Ectodermal cell (in vitro differentiated cells): ENCODE data around the gene HYPK.

Experiments used
- H3K27ac ChIP-seq: 2 replicates; pipeline ENCODE4 v1.7.0; 2013; ENCODE audit warnings: mild to moderate bottlenecking, low read depth, low read length; ENCODE audit not compliant: insufficient read depth, poor library complexity, severe bottlenecking
- H3K27me3 ChIP-seq: 2 replicates; pipeline ENCODE4 v1.7.0; 2013; ENCODE audit warnings: mild to moderate bottlenecking, low read length; ENCODE audit not compliant: insufficient read depth, control insufficient read depth, poor library complexity, severe bottlenecking
- H3K36me3 ChIP-seq: one replicate; pipeline ENCODE4 v1.7.0; 2013; ENCODE audit warnings: low read length; ENCODE audit not compliant: control insufficient read depth, insufficient read depth
- H3K4me1 ChIP-seq: one replicate; pipeline ENCODE4 v1.7.0; 2013; ENCODE audit warnings: low read length; ENCODE audit not compliant: control insufficient read depth, insufficient read depth
- H3K4me3 ChIP-seq: 2 replicates; pipeline ENCODE4 v1.7.0; 2013; ENCODE audit warnings: low read depth, low read length, control low read depth; ENCODE audit not compliant: insufficient read depth
- H3K9me3 ChIP-seq: 2 replicates; pipeline ENCODE4 v1.7.0; 2013; ENCODE audit warnings: mild to moderate bottlenecking, low read length, moderate library complexity; ENCODE audit not compliant: control insufficient read depth
- WGBS, 2 experiments: methylation state at CpG; one replicate each; pipeline ENCODE4 v1.1.7; 2013; ENCODE audit warnings: missing lambda C conversion rate in 2 of 2; 5-methylcytosine and 5-hydroxymethylcytosine counted together

The HYPK gene

GRCh38 chr15:43776101-43776717 is 24.2 kb upstream of the HYPK start:
- H3K4me1 ChIP-seq, result no peaks in the 10 kb centered on the region
- H3K27me3 ChIP-seq, result peaks cover 20% of the 10 kb centered on the region
- peak overlapping the region; percentile 51 for H3K4me3 ChIP-seq
- H3K9me3 ChIP-seq, result no peaks in the 10 kb centered on the region
- 3 to 4% methylated on average over 35 of the region's 35 CpGs for WGBS, 2 experiments
- H3K36me3 ChIP-seq, result peaks cover 11% of the 10 kb centered on the region
- no peak overlapping the region for H3K27ac ChIP-seq

GRCh38 chr15:43776718-43777266 is 23.6 kb upstream of the HYPK start, which contains the start of gene ELL3:
ELL3 (minus strand) TSS chr15:43776966; CDS start chr15:43776901, 65 bp downstream.
- H3K4me3 ChIP-seq, result peak within 1 kb of the TSS; percentile 51
- 0% methylated on average over 41 of the region's 41 CpGs for whole genome bisulfite sequencing, 2 experiments
- no peaks in the 10 kb centered on the region for H3K9me3 ChIP-seq
- H3K4me1 ChIP-seq, result no peaks in the 10 kb centered on the region
- peaks cover 7% of the 10 kb centered on the region for H3K36me3 ChIP-seq
- H3K27ac ChIP-seq, result no peak within 1 kb of the TSS
- peaks cover 20% of the 10 kb centered on the region for H3K27me3 ChIP-seq

GRCh38 chr15:43777267-43777914 is 23.0 kb upstream of the HYPK start:
- Histone ChIP-seq H3K36me3 (peaks cover 5% of the 10 kb centered on the region), H3K4me1 (no peaks in the 10 kb centered on the region), H3K4me3 (peak overlapping the region; percentile 51), H3K27ac (no peak overlapping the region), H3K9me3 (no peaks in the 10 kb centered on the region), H3K27me3 (peaks cover 20% of the 10 kb centered on the region)
- 5 to 6% methylated on average over 31 of the region's 31 CpGs for whole genome bisulfite sequencing, 2 experiments

DNA sequence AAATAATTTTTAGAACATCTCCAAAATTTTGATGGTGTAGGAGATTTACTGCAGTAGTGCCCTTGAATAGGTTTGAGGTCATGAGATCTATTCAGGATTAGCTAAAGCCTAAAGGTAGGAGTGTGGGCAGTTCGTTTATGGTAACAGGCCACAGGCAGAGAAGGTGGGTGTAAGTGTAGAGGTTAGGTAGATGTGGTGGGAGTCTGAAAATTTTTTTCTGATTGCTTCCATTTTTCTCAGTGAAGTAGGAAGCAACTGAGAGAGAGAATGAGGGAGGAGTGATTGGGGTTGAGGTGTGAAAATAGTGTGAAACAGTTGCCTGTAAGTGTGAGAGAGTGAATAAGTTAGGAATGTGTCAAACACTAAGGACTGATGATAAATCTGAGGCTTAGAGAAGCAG is 21.4 kb upstream of the HYPK start:
- peaks cover 20% of the 10 kb centered on the region for H3K27me3 ChIP-seq
- 80 to 92% methylated on average over 1 of the region's 1 CpG for WGBS, 2 experiments
- H3K4me1 ChIP-seq, result no peaks in the 10 kb centered on the region
- H3K36me3 ChIP-seq, result no peaks in the 10 kb centered on the region
- no peaks in the 10 kb centered on the region for H3K9me3 ChIP-seq
- H3K27ac ChIP-seq, result no peak overlapping the region
- H3K4me3 ChIP-seq, result no peak overlapping the region

DNA sequence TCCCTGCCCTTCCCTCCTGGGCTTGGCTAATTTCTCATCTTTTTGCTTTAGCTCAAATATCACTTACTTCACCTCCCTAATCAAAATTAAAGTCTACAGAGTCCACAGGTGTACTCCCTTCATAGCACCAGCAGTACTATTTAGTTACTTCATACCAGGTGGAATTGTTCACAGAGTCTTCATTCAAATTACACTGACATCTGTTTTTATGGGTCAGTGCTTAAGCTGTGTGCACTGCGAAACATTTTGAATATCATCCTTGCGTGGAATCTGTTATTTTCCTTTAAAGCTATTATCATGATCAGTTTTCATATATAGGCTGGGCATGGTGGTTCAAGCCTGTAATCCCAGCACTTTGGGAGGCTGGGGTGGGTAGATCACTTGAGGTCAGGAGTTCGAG is 11.0 kb upstream of the HYPK start:
- 89 to 91% methylated on average over 3 of the region's 3 CpGs for WGBS, 2 experiments
- Histone ChIP-seq H3K4me3 (no peak overlapping the region), H3K27ac (no peak overlapping the region), H3K27me3 (no peaks in the 10 kb centered on the region), H3K4me1 (peaks cover 5% of the 10 kb centered on the region), H3K9me3 (no peaks in the 10 kb centered on the region), H3K36me3 (peaks cover 9% of the 10 kb centered on the region)

- 0% methylated on average over 66 of the region's 66 CpGs for WGBS, 2 experiments
- Histone ChIP-seq H3K36me3 (peaks cover 12% of the 10 kb centered on the region), H3K4me1 (peaks cover 10% of the 10 kb centered on the region), H3K27me3 (no peaks in the 10 kb centered on the region), H3K9me3 (no peaks in the 10 kb centered on the region), H3K4me3 (peak within 1 kb of the TSS; percentile 98), H3K27ac (peak within 1 kb of the TSS; percentile 61)
These were observed 8.2 kb upstream of the HYPK start, which contains the start of gene SERF2 for GRCh38 chr15:43791993-43792760. SERF2 (plus strand) TSS chr15:43792320; CDS start chr15:43792377, 57 bp downstream.

- Histone ChIP-seq H3K9me3 (no peaks in the 10 kb centered on the region), H3K4me1 (peaks cover 10% of the 10 kb centered on the region), H3K36me3 (peaks cover 12% of the 10 kb centered on the region), H3K4me3 (peak overlapping the region; percentile 98), H3K27me3 (no peaks in the 10 kb centered on the region), H3K27ac (peak overlapping the region; percentile 61)
- WGBS, 2 experiments, result 9 to 10% methylated on average over 33 of the region's 33 CpGs
These were observed 7.5 kb upstream of the HYPK start for GRCh38 chr15:43792761-43793476.

DNA sequence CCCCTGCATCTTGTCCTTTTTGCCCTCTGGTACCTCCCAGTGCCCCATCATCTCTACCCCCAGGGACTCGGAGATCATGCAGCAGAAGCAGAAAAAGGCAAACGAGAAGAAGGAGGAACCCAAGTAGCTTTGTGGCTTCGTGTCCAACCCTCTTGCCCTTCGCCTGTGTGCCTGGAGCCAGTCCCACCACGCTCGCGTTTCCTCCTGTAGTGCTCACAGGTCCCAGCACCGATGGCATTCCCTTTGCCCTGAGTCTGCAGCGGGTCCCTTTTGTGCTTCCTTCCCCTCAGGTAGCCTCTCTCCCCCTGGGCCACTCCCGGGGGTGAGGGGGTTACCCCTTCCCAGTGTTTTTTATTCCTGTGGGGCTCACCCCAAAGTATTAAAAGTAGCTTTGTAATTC is 6.8 kb upstream of the HYPK start:
- Histone ChIP-seq H3K27me3 (no peaks in the 10 kb centered on the region), H3K27ac (no peak overlapping the region), H3K36me3 (peaks cover 12% of the 10 kb centered on the region), H3K9me3 (no peaks in the 10 kb centered on the region), H3K4me1 (peaks cover 10% of the 10 kb centered on the region), H3K4me3 (peak overlapping the region; percentile 17)
- 93 to 95% methylated on average over 9 to 10 of the region's 10 CpGs for WGBS, 2 experiments

- Histone ChIP-seq H3K4me1 (peaks cover 10% of the 10 kb centered on the region), H3K27me3 (no peaks in the 10 kb centered on the region), H3K9me3 (no peaks in the 10 kb centered on the region), H3K36me3 (peaks cover 14% of the 10 kb centered on the region), H3K4me3 (no peak overlapping the region), H3K27ac (no peak overlapping the region)
- 94 to 95% methylated on average over 9 of the region's 9 CpGs for WGBS, 2 experiments
These were observed 5.9 kb upstream of the HYPK start for GRCh38 chr15:43794269-43795037.
